ENCODE results near the gene GCNA.

DNA sequence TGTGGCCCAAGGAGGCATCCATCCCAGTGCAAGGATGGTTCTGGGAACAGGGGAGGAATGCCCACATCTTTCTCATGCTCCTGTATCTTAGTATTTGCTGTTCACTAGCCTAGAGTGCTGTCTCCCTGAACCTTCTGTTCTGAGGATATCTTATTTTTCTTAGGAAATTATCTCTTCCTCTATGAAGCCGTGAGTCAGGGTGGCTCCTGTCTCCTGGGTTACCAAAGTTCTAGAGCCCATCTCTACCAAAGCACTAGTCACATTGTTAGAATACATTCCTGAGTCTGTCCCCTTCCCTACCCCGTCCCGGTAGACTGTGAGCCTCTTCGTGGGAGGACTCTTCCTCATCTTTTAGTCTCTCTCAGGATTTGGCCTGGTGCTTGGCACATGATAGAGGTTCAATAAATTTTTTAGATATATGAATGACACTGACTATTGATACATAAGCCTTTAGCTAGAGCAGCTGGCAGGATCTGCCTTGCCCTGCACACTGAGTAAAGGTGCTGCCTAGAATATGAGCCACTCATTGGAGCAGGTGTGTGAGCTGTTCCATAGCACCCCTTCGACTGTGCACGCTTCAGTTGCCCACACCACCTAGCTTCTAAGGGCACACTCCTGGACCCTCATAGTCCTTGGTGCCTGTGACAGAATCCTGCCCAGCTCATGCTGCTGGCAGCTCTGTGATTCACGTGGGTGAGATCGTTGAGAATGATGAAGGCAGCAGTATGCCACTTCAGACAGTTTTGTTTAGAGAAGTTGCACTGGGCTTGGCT, 26.7 kb downstream of the GCNA start:
- TF ChIP-seq, protein P1, sequence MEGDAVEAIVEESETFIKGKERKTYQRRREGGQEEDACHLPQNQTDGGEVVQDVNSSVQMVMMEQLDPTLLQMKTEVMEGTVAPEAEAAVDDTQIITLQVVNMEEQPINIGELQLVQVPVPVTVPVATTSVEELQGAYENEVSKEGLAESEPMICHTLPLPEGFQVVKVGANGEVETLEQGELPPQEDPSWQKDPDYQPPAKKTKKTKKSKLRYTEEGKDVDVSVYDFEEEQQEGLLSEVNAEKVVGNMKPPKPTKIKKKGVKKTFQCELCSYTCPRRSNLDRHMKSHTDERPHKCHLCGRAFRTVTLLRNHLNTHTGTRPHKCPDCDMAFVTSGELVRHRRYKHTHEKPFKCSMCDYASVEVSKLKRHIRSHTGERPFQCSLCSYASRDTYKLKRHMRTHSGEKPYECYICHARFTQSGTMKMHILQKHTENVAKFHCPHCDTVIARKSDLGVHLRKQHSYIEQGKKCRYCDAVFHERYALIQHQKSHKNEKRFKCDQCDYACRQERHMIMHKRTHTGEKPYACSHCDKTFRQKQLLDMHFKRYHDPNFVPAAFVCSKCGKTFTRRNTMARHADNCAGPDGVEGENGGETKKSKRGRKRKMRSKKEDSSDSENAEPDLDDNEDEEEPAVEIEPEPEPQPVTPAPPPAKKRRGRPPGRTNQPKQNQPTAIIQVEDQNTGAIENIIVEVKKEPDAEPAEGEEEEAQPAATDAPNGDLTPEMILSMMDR (conservative IDR thresholded peaks at IDR 0.05; ENCODE audit: low read depth, low read length): no peak
- no peak for TF ChIP-seq EZH2 (IDR thresholded peaks at IDR 0.05; ENCODE audit: low read length, unreplicated experiment)
- TF ChIP-seq EZH2phosphoT487 (IDR thresholded peaks at IDR 0.05; ENCODE audit: borderline replicate concordance, low read length): no peak

All from PC-3 (cell line).